ENCODE results near the gene TUBA8.
"Not testable (repeated sequence)": the region's sequence is repeated elsewhere in the genome, so short reads cannot be mapped to it uniquely, and the experiment has no call there.

The TUBA8 gene

DNA sequence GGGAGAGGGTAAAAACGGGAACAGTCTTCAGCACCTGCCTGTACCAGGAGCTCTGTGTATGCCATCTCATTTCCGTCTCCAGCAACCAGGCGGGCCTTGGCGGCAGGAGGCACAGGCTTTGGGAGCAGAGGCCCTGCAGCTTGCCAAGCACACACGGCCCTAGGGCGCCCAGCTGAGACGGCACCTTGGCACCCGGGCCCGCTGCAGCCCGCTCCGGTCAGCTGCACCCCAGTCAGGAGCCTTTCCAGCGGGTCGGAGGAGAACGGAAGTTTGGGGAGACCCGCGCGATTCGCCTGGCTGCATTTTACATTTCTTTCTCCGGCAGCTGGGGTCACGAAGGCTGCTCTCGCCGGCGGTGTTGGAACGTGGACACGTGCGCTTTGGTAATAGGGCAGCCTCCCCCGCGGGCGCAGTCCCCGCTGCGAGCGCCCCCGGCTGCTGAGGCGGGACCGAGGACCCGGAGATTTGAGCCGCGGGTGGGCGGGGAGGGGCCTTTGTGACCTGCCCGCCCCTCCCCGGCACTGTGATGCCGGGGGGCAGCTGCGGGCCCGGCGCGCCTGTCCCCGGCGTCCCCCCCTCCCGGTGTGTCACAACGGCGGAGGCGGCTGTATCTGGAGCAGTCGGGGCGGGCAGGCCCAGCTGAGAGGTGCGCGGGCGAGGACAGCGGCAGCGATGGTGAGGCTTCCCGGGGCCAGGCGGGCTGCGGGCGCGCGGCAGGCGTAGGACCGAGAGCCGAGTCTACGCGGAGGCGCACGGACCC, at the start of gene TUBA8:
Gene TUBA8 (plus strand): TSS at position 616 of the 760 bp plus-strand sequence. CDS start 57 bp downstream, at position 673.
- no peak for TF ChIP-seq CTCF (IDR thresholded peaks at IDR 0.05; ENCODE audit: extremely low read depth, missing control alignments)
- peak; percentile 66 for DNase-seq (ENCODE audit: low spot score)

DNA sequence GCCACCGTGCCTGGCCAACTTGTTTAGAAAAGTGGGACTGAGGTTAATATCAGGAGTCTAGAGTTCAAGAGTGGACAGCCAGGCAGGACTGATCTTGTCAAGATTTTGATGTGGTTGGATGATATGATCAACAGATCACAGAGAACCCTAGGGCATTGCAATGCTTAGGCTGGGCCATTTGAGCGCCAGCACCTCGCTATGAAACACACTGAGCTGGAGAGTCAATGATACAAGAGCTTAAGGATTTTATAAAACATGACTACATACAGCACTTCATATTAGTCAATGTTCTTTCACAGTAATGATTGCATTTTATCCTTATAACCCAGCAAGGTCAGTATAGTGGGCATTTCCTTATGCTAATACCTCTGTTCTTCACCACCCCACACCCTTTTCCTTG, 48.2 kb upstream of the TUBA8 start:
- no peak for TF ChIP-seq CTCF (IDR thresholded peaks at IDR 0.05; ENCODE audit: extremely low read depth, missing control alignments)
- DNase-seq (ENCODE audit: low spot score) = no peak

GRCh38 chr22:18063306-18063705, 47.3 kb upstream of the TUBA8 start:
- DNase-seq (ENCODE audit: low spot score) = no peak
- no peak for TF ChIP-seq CTCF (IDR thresholded peaks at IDR 0.05; ENCODE audit: extremely low read depth, missing control alignments)

DNA sequence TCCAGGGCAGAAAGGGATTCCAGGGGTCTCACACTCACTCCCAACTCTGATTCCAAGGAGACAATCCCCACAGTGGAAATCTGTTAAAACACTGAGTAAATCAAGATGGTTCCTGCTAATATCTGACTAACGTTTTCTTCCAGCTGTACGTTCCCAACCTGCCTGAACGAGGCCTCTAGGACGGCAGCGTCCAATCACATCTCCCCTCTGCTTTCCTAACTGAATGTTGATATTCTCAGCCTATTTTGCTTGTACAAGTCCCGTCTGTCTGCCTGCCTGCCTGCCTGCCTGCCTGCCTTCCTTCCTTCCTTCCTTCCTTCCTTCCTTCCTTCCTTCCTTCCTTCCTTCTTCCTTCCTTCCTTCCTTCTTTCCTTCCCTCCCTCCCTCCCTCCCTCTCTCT, 46.9 kb upstream of the TUBA8 start:
- DNase-seq (ENCODE audit: low spot score) = not testable (repeated sequence)

GRCh38 chr22:18064636-18065035, 46.0 kb upstream of the TUBA8 start:
- TF ChIP-seq CTCF (IDR thresholded peaks at IDR 0.05; ENCODE audit: extremely low read depth, missing control alignments) = no peak
- DNase-seq (ENCODE audit: low spot score) = no peak

DNA sequence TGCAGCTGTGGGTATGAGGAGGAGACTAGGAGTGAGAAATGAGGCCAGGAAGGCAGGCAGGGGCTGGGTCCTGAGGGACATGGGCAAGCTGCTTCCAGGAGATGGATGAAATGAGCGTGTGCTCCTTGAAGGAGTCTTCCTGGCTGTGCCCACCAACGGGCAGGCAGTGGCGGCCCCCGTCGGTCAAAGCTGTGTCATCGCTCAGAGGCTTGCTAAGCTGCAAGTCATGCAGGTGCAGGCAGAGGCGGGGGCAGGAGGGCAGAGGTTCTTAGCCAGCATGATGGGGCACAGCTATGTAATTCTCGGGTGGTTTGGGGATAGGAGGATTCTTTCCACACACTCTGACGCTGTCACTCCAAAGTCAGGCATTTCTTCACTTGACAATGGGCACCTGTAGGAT, 45.4 kb upstream of the TUBA8 start:
- TF ChIP-seq CTCF (IDR thresholded peaks at IDR 0.05; ENCODE audit: extremely low read depth, missing control alignments) = no peak
- no peak for DNase-seq (ENCODE audit: low spot score)

DNA sequence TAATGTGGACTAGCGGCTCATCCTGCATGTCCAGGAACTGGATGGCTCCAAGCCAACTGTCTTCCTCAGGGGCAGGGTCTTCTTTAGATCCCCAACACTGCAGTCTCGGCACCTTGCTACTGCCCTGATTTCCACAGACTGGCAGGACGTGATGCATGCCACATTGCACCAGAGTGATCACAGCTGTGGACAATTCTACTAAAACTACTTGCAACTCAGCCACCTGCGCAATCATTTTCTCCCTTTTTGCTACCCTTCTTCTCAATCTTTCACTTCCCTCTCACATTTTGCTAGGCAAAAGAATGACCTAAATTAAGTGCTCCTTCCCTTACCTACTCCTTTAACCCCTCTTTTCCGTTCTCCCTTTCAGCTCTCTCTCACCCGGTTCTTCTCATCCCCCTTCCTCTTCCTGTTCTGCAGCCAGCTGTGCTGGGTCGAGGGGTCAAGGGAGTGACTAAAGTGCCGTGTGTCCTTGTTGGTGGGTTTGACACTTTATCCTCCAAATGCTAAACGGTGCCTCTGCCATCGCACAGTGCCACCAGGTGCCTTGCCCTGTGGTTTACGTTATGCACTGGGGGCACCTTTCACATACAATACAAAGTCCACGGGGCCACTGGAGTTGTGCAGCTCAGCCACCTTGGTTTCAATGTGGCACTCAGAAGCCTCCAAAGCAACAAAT, 44.3 kb upstream of the TUBA8 start:
- DNase-seq (ENCODE audit: low spot score) = no peak
- no peak for TF ChIP-seq CTCF (IDR thresholded peaks at IDR 0.05; ENCODE audit: extremely low read depth, missing control alignments)

All from GM20000 (cell line).